GM12878 (cell line): Measurements from ENCODE around the gene SPAG9. TPM values are rescaled to one million over a fixed set of nuclear protein-coding genes. Genes with fewer than 3 reads are reported as not detected.
A peak's percentile ranks its signal among the peaks of the same experiment; 100 is the strongest.

Experiments used
- BCLAF1 ChIP-seq: fragments of 450-650 bp; IDR thresholded peaks from 2 replicates; pipeline ENCODE4 v1.6.1; 2017; ENCODE audit warnings: antibody characterized with exemption, mild to moderate bottlenecking, moderate library complexity
- CUX1 ChIP-seq: IDR thresholded peaks from 2 replicates; pipeline ENCODE4 v1.6.1; 2012; ENCODE audit warnings: improper control_type of control experiment, low read depth, low read length; ENCODE audit not compliant: insufficient replicate concordance
- EGR1 ChIP-seq, 2 experiments: IDR thresholded peaks; 1 replicate in 1 of 2; 2 replicates in 1 of 2; pipeline ENCODE4 v1.6.1; 2011 to 2012; ENCODE audit warnings: low read depth in 2 of 2, low read length in 2 of 2, borderline replicate concordance in 1 of 2, mild to moderate bottlenecking in 1 of 2, moderate library complexity in 1 of 2
- ESRRA ChIP-seq: IDR thresholded peaks from 2 replicates; pipeline ENCODE4 v1.6.1; 2012; ENCODE audit warnings: mild to moderate bottlenecking, low read length, improper control_type of control experiment
- IKZF1 ChIP-seq: fragments of 450-650 bp; conservative IDR thresholded peaks from 2 replicates; pipeline ENCODE4 v1.6.1; 2017; ENCODE audit warnings: antibody characterized with exemption, mild to moderate bottlenecking
- PBX3 ChIP-seq: IDR thresholded peaks from 2 replicates; pipeline ENCODE4 v1.6.1; 2011; ENCODE audit warnings: mild to moderate bottlenecking, low read depth, low read length, moderate library complexity; ENCODE audit not compliant: insufficient replicate concordance
- POU2F2 ChIP-seq: IDR thresholded peaks from 3 replicates; pipeline ENCODE4 v1.6.1; 2011; ENCODE audit warnings: low read depth, mild to moderate bottlenecking, low read length, borderline replicate concordance
- SMAD5 ChIP-seq: IDR thresholded peaks from 2 replicates; pipeline ENCODE4 v1.6.1; 2016; ENCODE audit warnings: antibody characterized with exemption, low read depth
- SMC3 ChIP-seq: IDR thresholded peaks from 2 replicates; pipeline ENCODE4 v1.6.1; 2011; ENCODE audit warnings: low read length, improper control_type of control experiment, borderline replicate concordance
- SUZ12 ChIP-seq: fragments of 200-600 bp; sonication (generic); IDR thresholded peaks from one replicate; pipeline ENCODE4 v1.6.1; 2018; ENCODE audit warnings: antibody characterized with exemption, mild to moderate bottlenecking; ENCODE audit not compliant: unreplicated experiment
- ZNF207 ChIP-seq: fragments of 450-650 bp; IDR thresholded peaks from 2 replicates; pipeline ENCODE4 v1.6.1; 2014; ENCODE audit warnings: antibody characterized with exemption, mild to moderate bottlenecking, borderline replicate concordance
- ZNF24 ChIP-seq: fragments of 450-650 bp; IDR thresholded peaks from 2 replicates; pipeline ENCODE4 v1.6.1; 2017; ENCODE audit warnings: antibody characterized with exemption, mild to moderate bottlenecking
- ZNF592 ChIP-seq: fragments of 450-650 bp; IDR thresholded peaks from 2 replicates; pipeline ENCODE4 v1.6.1; 2017; ENCODE audit warnings: mild to moderate bottlenecking, moderate library complexity
- polyA plus RNA-seq, 11 experiments: library from polyadenylated mRNA; depleted of rRNA in 4 of 11; unstranded in 6 of 11; stranded (reverse) in 5 of 11; fragments of >200 nt; fragmentation: Nextera tagmentation in 4 of 11; fragmentation: Illumina TruSeq in 1 of 11; extraction: Ambion mirVana in 4 of 11; extraction: Trizol in 1 of 11; gene quantifications; 1 replicate in 1 of 11; 2 replicates in 10 of 11; pipeline versions ENCODE4 v1.2.1 to v1.2.3, GENCODE V29; 2011 to 2016; ENCODE audit warnings: inconsistent platforms in 2 of 11, missing spikeins in 2 of 11, low read depth in 1 of 11
- total RNA-seq, 4 experiments: library from RNA; depleted of rRNA in 3 of 4; stranded (reverse); fragments of >200 nt in 3 of 4; fragmentation: Illumina TruSeq in 1 of 4; extraction: Trizol in 1 of 4; gene quantifications; 2 replicates each; pipeline versions ENCODE4 v1.2.1 to v1.2.3, GENCODE V29; 2013 to 2021

The SPAG9 gene
- total and polyA plus RNA-seq, 10 of the 15 experiments (the other 5 are each of a cell fraction or from before 2014, with no cell fraction given): 6.6 to 42.0 (median 24.9) TPM

- no peak for TF ChIP-seq BCLAF1
- TF ChIP-seq CUX1: peak; percentile 53
- no peak for TF ChIP-seq SUZ12
- TF ChIP-seq EGR1 (IDR thresholded peaks at IDR 0.05; ENCODE audit: borderline replicate concordance in 1 of 2, low read depth in 2 of 2, low read length in 2 of 2): 0 out of 3 replicates have a peak, but pooled peaks of 1 of the 2 experiments have one; percentile 10
- TF ChIP-seq ZNF24: peak; percentile 72
- peak; percentile 4; the same call in 1 of the 2 replicates for TF ChIP-seq SMC3
- no peak for TF ChIP-seq SMAD5
- peak; percentile 9; the same call in 1 of the 2 replicates for TF ChIP-seq IKZF1
- TF ChIP-seq ZNF207: no peak
- TF ChIP-seq ZNF592: no peak
- no peak for TF ChIP-seq ESRRA
- peak; percentile 69; the same call in 1 of the 3 replicates for TF ChIP-seq POU2F2
- no peak for TF ChIP-seq PBX3
These were observed 70.2 kb downstream of the SPAG9 start (continued) for GRCh38 chr17:51050291-51051033.
